GM11168 (cell line): ENCODE measurements around the gene CDCP2.

Experiments
- in situ Hi-C: fragments of 300-500 bp; cut with MboI; formaldehyde crosslinking; loops from one replicate; pipeline ENCODE4 v1.12.0; 2022; ENCODE audit warnings: low sequenced_read_pairs; ENCODE audit not compliant: unreplicated experiment

The CDCP2 gene

DNA sequence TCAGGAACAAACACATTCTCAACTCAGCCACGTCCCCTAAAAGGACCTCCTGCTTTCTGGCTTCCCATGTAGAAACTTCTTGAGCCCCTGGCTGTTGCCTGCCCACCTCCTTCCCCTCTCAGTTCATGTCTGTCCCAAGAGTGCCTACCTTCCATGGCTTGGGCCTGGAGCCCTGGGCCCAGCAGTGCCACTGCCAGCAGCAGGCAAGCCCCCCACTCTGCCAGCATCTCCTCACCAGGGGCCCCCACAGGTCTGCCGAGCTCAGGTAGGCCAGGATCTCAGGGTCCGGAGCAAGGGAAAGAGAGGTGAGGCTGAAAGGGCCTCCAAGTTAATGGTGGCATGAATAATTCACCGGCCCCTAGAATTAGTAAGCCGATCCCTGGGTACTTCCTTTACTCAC, at the start of gene CDCP2:
Gene CDCP2 (minus strand): TSS at position 305 of the 400 bp plus-strand sequence. CDS start 78 bp downstream, at position 227.
- in situ Hi-C loops = no loop called here

DNA sequence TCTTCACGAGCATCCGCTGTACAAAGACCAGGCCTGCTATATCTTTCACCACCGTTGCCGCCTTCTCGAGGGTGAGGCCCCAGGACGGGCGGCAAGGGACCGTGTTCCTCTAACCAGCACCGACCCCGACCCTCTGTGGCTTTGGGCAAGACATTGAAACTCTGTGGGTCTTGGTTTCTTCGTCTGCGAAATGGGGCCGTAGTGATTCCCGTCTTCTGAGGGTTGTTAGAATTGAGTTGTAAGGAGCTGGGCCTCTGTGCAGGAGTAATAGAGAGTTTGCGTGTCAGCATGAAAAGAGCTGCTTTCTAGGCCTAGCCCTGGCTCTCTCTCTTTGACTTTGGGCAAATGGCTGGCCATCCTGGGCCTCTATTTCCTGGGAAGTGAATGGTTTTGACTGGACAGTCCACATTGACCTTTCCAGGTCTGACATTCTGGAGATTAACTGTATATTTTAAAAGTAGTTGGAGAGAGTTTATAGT, 47.8 kb upstream of the CDCP2 start:
- in situ Hi-C loops = no loop called here

DNA sequence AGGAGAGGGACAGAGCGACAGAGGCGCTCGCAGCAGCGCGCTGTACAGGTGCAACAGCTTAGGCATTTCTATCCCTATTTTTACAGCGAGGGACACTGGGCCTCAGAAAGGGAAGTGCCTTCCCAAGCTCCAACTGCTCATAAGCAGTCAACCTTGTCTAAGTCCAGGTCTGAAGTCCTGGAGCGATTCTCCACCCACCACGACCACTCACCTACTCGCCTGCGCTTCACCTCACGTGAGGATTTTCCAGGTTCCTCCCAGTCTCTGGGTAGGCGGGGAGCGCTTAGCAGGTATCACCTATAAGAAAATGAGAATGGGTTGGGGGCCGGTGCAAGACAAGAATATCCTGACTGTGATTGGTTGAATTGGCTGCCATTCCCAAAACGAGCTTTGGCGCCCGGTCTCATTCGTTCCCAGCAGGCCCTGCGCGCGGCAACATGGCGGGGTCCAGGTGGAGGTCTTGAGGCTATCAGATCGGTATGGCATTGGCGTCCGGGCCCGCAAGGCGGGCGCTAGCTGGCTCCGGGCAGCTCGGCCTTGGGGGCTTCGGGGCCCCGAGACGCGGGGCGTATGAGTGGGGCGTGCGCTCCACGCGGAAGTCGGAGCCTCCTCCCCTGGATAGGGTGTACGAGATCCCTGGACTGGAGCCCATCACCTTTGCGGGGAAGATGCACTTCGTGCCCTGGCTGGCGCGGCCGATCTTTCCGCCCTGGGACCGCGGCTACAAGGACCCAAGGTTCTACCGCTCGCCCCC, 47.1 kb upstream of the CDCP2 start, which contains the start of the genes CYB5RL and MRPL37:
Gene CYB5RL (minus strand): TSS at position 266 of the 754 bp plus-strand sequence. CDS start 4,414 bp downstream, outside the sequence.
Gene MRPL37 (plus strand): TSS at position 403 of the 754 bp plus-strand sequence. CDS start 77 bp downstream, at position 480.
- in situ Hi-C loops = no loop called here

DNA sequence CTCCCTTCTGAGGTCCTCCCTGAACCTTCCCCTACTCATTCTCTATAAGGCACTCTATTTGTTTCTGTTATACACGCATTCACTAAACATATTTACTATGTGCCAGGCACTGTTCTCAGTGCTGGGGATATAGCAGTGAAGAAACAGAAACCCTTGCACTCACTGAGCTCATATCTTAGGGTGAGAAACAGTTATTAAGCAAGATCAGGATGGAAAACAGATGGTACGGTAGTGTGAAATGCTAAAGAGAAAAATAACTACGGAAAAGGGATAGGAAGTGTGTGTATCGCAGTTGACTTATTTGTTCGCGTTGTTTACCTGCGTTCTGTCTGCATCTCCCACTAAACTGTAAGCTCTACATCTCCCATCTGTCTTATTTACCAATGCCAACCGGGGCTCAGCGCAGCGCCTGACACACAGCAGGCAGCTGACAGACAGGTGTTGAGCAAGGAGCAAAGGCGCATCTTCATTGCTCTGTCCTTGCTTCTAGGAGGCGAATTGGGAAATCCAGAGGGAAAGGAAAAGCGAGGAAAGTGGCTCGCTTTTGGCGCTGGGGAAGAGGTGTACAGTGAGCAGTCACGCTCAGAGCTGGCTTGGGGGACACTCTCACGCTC, 46.5 kb upstream of the CDCP2 start:
- in situ Hi-C loops = no loop called here

DNA sequence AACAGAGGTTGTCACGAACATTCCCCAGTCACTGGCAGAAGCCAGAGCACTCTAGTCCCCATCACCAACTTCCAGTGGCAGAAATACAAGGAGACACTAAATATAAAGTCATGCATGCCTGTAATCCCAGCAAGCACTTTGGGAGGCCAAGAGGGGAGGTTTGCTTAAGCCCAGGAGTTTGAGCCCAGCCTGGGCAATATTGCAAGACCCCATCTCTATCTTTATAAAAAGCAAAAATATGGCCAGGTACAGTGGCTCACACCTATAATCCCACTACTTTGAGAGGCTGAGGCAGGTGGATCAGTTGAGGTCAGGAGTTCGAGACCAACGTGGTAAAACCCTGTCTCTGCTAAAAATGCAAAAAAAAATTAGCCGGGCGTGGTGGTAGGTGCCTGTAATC, 40.7 kb upstream of the CDCP2 start:
- in situ Hi-C loops = no loop called here

DNA sequence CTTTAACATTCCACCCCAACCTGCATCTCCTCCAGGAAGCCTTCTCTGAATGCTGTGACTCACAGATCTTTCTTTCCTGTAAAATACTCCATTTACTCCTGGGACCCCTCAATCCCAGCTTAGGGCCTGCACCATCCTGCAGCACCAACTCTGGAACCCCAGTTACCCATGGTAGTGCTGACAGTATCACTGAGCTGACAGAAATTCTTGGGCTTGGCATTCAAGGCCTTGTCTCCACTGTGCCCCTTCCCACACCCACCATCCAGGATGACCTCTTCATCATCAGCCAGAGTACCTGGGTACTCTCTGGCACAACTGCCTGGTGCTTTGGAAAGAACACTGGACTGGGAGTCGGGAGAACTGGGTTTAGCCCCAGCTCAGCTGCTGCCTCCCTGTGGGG, 38.7 kb upstream of the CDCP2 start:
- in situ Hi-C loops = no loop called here

DNA sequence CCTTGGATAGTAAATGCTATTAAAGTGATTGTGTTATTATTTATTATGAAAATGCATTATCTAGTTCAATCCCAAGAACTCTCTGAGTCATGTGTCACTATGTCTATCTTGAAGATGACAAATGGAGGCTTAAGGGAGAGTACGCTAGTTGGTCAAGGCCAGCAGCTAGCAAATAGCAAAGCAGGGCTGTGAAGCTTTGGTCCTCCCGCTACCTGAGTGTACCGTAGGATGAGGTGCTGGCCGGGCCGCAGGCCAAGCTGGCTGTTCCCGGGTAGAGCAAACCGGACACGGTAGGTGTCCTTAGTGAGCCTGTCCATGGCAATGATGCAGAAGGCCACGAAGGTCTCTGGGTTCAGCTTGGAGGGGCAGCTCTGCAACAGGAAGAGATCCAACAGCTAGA, 37.7 kb upstream of the CDCP2 start:
- in situ Hi-C loops = no loop called here

DNA sequence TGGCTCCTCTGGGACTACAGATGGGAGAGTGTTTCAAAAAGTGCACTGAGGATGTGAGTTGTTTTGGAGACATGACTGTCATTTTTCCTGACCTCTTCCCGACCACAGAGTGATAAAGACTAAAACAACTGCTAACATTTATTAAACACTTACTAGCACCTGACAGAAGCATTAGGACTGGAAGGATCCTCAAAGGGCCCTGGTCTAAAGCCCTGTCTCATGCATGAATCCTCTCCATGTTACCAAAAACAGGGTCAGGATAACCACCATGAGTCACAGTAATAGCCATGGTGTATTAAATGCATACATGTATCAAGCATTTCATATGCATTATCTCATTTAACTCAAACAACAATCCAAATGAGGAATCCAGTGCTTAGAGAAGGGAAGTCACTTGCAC, 35.5 kb upstream of the CDCP2 start:
- in situ Hi-C loops = no loop called here

DNA sequence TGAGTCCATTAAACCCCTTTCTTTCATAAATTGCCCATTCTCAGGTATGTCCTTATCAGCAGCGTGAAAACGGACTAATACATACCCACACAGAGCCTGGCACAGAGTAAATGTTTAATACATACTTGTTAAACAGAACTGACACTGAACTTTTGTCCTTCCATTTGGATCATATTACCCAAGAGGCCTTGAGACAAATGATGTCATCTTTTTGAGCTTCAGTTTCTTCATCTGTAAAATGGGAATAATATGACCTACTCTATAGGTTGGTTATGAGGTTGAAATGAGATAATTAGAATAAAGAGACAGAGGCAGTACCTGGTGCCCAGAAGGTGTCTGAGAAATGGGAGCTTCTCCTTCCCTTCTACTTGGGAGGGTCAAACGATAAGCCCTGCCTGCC, 33.3 kb upstream of the CDCP2 start:
- in situ Hi-C loops = no loop called here

DNA sequence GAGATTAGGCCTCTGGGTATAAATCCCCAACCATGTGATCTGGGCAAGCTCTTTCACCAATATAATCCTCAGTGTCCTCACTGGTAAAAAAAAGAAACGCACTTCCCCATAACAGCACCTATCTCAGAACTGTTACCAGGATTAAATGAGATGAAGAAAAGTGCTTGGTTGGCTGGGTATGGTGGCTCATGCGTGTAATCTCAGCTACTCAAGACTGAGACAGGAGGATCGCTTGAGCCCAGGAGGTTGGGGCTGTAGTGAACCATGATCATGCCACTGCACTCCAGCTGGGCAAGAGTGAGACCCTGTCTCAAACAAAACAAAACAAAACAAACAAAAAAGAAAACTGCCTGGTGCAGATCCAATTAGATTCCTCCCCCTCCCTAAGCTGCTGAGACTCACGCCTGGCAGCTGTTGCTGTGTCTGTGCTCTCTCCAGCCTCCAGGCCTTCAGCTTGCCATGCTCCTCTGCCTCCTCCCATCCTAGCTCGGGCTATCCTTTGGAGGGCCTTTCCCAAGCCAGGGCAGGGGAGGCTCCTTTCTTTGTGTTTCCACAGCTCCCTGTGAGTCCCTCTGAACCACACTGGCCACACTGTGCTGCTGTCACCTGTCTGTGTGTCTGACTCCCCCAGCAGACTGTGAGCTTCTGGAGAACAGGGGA, 28.0 kb upstream of the CDCP2 start:
- in situ Hi-C loops = no loop called here

DNA sequence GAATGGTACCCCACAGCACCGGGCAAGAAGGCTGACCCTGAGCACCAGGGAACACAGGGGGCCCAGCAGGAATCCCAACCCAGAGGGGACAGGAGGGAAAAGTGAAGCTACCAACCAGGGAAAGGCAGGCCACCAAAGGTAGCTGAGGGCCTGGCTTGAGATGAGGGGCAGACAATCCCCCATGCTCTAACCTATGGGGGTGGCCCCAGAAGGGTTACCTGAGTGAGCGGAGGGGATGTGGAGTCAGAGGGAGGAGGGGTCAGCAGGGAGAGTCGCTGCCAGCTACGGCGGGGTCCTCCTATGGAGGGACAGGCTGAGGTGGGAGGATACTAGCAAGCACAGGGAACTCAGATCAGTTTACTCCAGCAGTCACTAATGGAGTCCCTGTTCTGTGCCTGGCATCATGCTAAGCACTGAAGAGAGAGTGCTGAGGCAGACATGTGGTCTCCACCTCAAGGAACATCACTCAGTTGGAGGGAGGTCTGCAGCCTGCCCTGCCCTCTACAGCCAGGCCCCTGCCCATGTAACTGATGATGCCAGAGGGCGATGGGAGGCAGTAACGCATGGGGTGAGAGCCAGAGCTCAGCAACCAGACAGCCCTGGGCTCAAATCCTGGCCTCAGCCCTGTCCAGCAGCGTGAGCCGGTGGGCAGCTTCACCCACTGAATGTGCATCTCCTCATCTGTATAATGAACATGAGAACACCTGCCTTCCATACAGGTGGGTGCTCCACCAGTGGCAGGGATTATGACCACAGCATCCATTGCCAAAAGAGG, 25.7 kb upstream of the CDCP2 start:
- in situ Hi-C loops = no loop called here

DNA sequence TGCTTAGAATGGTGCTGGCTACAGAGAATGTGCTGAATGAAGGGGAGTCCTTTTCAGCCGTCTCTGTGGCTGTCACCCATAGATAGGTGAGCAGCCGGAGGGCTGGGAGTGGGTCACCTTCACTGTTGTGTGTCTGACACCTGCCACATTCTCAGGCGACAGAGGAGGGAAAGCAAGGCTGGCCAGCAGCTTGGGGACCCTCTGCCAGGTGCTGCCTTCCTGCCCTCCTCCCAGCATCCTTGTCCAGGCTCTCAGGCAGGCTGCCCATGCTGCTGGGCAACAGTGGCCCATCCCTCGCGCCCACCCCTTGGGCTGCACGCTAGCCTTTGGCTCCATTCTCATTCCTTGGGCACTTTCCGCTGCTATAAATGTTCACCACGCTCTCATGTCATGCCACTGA, 24.9 kb upstream of the CDCP2 start:
- in situ Hi-C loops = no loop called here

DNA sequence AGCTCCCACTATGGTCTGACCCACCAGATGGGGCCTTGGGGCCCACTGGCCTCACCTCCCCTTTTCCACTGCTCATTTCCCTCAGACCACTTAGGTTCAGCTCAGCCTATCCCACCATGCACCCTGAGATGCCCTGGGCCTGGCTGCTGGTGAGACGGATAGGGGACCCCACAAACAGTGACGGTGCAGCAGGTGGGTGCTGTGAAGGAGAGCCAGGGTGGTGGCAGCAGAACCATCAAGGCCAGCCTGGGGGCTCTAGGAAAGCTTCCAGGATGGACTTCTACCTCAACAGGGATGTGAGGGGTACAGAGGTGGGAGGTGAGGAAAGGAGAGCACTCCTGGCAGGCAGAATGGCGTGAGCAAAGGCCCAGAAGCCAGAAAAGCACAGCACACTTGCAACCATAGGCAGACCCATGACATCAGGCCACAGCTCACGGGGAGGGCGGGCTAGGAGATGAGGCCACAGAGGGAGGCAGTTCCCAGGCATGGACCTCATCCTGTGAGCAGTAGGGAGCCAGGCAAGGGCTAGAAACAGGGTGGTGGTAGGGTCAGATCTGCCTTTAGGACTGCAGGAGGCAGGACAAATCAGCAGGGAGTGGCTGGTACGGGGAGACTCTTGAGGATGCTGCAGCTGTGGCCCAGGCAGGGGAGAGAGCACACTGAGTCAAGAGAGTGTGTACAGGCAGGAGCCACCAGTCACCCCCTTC, 24.0 kb upstream of the CDCP2 start:
- in situ Hi-C loops = no loop called here

DNA sequence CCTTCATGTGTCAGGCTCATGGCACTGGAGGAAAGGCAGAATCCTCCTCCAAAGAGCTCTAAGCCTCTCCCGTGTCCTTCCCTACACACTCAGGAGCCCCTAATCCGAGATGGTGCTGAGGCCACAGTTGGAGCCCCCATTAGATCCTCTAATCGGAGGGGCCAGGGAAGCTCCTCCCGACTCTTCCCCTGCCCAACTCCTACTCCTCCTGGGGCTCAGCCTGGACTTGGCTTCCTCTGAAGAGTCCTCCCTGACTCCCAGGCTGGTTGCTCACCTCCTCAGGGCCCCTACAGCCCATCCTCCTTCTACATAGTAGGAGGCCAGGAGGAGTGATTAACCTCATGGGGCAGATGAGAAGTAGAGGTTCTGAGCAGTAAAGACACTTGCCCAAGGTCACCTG, 21.3 kb upstream of the CDCP2 start:
- in situ Hi-C loops = no loop called here

DNA sequence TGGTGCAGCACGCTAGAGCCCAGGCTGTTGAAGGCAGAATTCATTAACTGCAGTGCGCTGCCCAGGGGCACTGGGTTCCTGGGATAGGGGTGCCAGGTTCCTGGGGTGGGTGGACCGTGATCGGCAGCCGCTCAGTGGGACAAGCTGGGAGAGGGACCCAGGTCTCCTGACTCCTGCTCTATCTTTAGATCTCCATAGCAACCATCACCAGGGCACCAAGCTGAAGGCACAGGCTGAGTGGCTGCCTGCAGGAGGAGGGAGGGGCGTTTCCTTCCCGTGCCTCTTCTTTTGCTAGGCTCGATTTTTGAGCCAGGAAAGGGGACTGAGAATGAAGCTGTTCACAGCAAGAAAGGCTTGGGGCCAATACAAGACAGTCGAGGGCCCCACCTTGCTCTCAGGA, 20.9 kb upstream of the CDCP2 start:
- in situ Hi-C loops = no loop called here

DNA sequence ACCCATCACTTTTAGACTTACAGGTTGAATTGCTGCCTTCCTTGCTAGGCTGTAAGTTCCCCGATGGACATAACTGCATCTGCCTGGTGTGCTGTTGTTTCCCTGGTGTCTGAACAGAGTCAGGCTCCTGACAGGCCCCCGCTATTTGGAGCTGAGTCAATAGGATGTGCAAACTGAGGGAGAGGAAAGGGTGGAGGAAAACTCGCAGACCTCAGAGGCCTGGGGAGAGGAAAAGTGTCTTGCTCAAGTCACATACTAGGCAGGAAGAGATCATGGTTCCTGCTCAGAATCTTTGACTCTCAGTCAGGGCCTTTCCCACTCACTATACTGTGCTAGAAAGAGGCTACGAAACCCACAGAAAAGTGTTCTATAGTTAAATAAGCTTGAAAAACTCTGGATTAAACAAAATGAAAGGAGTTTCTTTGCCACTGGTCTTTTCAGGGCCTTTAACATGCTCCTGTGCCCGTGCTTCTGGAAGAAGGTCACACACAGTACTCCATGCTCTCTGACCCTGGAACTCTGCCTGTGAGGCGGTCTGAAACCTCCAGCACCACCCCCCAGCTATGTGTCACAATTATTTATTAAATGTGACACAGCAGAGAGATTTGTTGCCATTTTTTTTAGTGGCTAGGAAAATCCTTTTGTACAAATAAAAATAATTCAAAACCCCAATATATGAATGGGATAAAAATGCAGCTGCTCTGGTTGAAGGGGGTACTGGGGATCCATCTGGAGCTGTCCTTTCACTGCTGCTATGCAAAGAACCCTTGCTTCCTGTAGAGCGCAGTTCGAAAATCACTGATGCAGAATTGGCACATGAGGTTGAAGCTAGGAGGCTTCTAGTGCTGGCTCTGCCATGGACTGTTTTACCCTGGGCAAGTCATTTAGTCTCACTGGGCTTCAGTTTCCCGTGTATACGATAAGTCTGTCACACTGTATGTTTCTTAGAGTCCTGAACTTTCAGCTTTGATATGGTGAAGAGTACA, 20.1 kb upstream of the CDCP2 start:
- in situ Hi-C loops = no loop called here

DNA sequence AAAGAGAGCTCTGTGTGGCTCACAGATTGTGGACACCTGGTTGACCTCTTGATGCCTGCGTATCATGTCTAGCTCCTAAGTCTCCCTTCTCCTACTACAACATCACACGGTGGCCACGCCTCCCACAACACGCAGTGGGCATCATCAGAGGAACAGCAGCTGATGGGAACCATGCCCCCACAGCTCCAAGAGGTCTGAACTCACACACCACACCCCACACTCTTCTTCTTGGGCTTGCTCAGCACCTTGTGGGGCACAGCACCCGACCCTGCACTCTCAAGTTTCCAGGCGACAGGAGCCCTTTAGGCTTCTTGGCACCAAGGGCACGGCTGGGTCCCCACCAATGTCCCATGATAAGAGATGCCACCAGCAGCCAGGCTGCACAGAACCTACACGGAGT, 18.8 kb upstream of the CDCP2 start:
- in situ Hi-C loops = no loop called here

DNA sequence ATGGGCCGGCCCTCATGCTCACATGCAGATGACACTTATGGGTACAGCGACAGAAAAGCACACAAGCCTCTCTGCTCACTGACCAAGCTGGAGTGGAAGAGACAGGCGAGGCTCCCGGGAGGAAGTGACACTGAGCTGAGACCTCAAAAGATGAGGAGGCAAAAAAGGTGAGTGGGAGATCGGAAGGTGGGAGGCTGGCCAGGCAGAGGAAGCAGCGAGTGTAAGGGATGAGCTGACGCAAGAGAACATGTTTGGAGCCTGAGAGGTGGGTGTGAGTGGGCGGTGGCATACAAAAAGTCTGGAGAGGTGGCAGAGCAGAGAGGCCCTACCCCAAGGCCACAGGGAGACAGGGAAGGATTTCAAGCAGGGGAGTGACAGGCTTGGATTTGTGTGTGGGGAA, 18.2 kb upstream of the CDCP2 start:
- in situ Hi-C loops = no loop called here

DNA sequence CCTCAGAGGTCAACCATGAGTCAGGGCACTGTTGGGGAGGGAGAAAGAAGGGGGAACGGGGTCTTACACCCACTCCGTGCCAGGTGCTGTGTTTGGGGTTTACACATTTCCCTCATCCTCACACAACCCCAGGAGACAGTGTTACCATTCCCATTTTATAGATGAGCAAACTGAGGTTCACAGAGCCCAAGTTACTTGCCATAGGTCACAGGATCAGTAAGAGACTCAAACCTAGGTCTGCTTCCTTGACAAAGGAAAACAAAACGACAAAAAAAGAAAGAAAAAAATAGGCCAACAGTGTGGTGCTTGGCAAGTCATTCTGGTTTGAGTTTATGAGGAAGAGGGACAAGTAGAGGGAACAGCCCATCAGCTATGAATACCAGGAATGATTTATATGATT, 16.3 kb upstream of the CDCP2 start:
- in situ Hi-C loops = no loop called here
